Peyer's patch (tissue), 4 donors: ENCODE data around the gene GMEB1.
"Not testable (repeated sequence)": the region's sequence is repeated elsewhere in the genome, so short reads cannot be mapped to it uniquely, and the experiment has no call there.

Experiments
- POLR2A ChIP-seq, 2 donors: fragments of 450-650 bp; IDR thresholded peaks; one replicate each; pipeline ENCODE4 v1.5.1; 2017; ENCODE audit warnings: antibody characterized with exemption in 2 of 2, mild to moderate bottlenecking in 2 of 2, moderate library complexity in 2 of 2
- TF ChIP-seq, protein P1 (sequence below), 6 experiments: fragments of 450-650 bp in 4 of 6; fragments of 200-600 bp in 2 of 6; sonication (generic) in 1 of 6; IDR thresholded peaks; one replicate each; pipeline ENCODE4 v1.5.1; 2017 to 2019; ENCODE audit warnings: antibody characterized with exemption in 6 of 6, mild to moderate bottlenecking in 3 of 6, moderate library complexity in 1 of 6

DNA sequence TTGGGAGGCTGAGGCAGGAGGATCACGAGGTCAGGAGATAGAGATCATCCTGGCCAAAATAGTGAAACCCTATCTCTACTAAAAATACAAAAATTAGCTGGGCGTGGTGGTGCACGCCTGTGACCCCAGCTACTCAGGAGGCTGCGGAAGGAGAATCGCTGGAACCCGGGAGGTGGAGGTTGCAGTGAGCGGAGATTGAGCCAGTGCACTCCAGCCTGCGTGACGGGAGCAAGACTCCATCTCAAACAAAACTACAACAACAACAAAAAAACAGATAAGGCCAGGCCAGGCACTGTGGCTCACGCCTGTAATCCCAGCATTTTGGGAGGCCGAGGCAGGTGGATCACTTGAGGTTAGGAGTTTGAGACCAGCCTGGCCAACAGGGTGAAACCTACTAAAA is 23.2 kb upstream of the GMEB1 start:
- TF ChIP-seq, protein P1, sequence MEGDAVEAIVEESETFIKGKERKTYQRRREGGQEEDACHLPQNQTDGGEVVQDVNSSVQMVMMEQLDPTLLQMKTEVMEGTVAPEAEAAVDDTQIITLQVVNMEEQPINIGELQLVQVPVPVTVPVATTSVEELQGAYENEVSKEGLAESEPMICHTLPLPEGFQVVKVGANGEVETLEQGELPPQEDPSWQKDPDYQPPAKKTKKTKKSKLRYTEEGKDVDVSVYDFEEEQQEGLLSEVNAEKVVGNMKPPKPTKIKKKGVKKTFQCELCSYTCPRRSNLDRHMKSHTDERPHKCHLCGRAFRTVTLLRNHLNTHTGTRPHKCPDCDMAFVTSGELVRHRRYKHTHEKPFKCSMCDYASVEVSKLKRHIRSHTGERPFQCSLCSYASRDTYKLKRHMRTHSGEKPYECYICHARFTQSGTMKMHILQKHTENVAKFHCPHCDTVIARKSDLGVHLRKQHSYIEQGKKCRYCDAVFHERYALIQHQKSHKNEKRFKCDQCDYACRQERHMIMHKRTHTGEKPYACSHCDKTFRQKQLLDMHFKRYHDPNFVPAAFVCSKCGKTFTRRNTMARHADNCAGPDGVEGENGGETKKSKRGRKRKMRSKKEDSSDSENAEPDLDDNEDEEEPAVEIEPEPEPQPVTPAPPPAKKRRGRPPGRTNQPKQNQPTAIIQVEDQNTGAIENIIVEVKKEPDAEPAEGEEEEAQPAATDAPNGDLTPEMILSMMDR (IDR thresholded peaks at IDR 0.05): not testable (repeated sequence)
- not testable (repeated sequence) for TF ChIP-seq POLR2A (IDR thresholded peaks at IDR 0.05)
